GM23338 (cell line): ENCODE measurements around the gene CDK18. TPM values are rescaled to one million over a fixed set of nuclear protein-coding genes. Genes with fewer than 3 reads are reported as not detected.

Experiments used
- ATAC-seq: fragments of 200-7000 bp; cut with Tn5 transposase; 3 replicates; pipeline ENCODE4 v1.9.1; 2020
- DNase-seq: peaks from one replicate; pipeline ENCODE4 v3.0.0-alpha.2; 2015; ENCODE audit warnings: low spot score
- H2AFZ ChIP-seq: fragments of 200-600 bp; sonication (generic); 2 replicates; pipeline ENCODE4 v1.8.0; 2016; ENCODE audit warnings: antibody characterized with exemption, mild to moderate bottlenecking, moderate library complexity
- H3F3A ChIP-seq: fragments of 200-600 bp; sonication (generic); replicated peaks from 2 replicates; pipeline ENCODE4 v1.8.0; 2017; ENCODE audit warnings: antibody characterized with exemption, mixed run types, low read depth
- H3K27ac ChIP-seq: fragments of 200-600 bp; sonication (generic); 2 replicates; pipeline ENCODE4 v1.6.1; 2016; ENCODE audit warnings: low read depth
- H3K27me3 ChIP-seq: fragments of 200-600 bp; sonication (generic); 2 replicates; pipeline ENCODE4 v1.8.0; 2016; ENCODE audit warnings: mild to moderate bottlenecking, mixed run types, moderate library complexity; ENCODE audit not compliant: insufficient read depth
- H3K36me3 ChIP-seq: fragments of 200-600 bp; sonication (generic); 2 replicates; pipeline ENCODE4 v1.8.0; 2016; ENCODE audit warnings: mild to moderate bottlenecking; ENCODE audit not compliant: insufficient read depth
- H3K4me1 ChIP-seq: fragments of 200-600 bp; sonication (generic); 2 replicates; pipeline ENCODE4 v1.8.0; 2016; ENCODE audit warnings: mild to moderate bottlenecking, moderate library complexity; ENCODE audit not compliant: insufficient read depth
- H3K4me2 ChIP-seq: fragments of 200-600 bp; sonication (generic); 2 replicates; pipeline ENCODE4 v1.7.1; 2017; ENCODE audit warnings: mixed run types
- H3K4me3 ChIP-seq: fragments of 200-600 bp; sonication (generic); 2 replicates; pipeline ENCODE4 v1.6.1; 2016; ENCODE audit warnings: mixed run types
- H3K79me2 ChIP-seq: fragments of 200-600 bp; sonication (generic); replicated peaks from 2 replicates; pipeline ENCODE4 v1.8.0; 2017; ENCODE audit warnings: mild to moderate bottlenecking; ENCODE audit not compliant: insufficient read depth
- H3K9me2 ChIP-seq: fragments of 200-600 bp; sonication (generic); 2 replicates; pipeline ENCODE4 v1.8.0; 2017; ENCODE audit not compliant: insufficient read depth
- H4K20me1 ChIP-seq: fragments of 200-600 bp; sonication (generic); replicated peaks from 2 replicates; pipeline ENCODE4 v1.8.0; 2017; ENCODE audit warnings: mild to moderate bottlenecking; ENCODE audit not compliant: insufficient read depth
- H3K27ac Mint-ChIP-seq: 2 replicates; pipeline ENCODE4 v1.8.0; 2020; ENCODE audit warnings: inconsistent platforms, mild to moderate bottlenecking, moderate library complexity, mixed read lengths
- H3K27me3 Mint-ChIP-seq: 3 replicates; pipeline ENCODE4 v1.8.0; 2022; ENCODE audit warnings: low read depth, mild to moderate bottlenecking, moderate library complexity, mixed read lengths, inconsistent platforms; ENCODE audit not compliant: insufficient read depth, poor library complexity
- H3K36me3 Mint-ChIP-seq: 3 replicates; pipeline ENCODE4 v1.8.0; 2021; ENCODE audit warnings: low read depth, mild to moderate bottlenecking, inconsistent platforms, moderate library complexity, mixed read lengths
- H3K4me1 Mint-ChIP-seq: 3 replicates; pipeline ENCODE4 v1.8.0; 2020; ENCODE audit warnings: mild to moderate bottlenecking, inconsistent platforms, mixed read lengths
- H3K4me3 Mint-ChIP-seq: 3 replicates; pipeline ENCODE4 v1.8.0; 2021; ENCODE audit warnings: moderate library complexity, mild to moderate bottlenecking, inconsistent platforms, mixed read lengths
- H3K9me3 Mint-ChIP-seq: 3 replicates; pipeline ENCODE4 v1.8.0; 2020; ENCODE audit warnings: moderate library complexity, mild to moderate bottlenecking, inconsistent platforms, mixed read lengths
- CREB1 ChIP-seq: fragments of 250-450 bp; sonication (Bioruptor Pico); IDR thresholded peaks from 2 replicates; pipeline ENCODE4 v1.5.0; 2020; ENCODE audit warnings: low read depth, mild to moderate bottlenecking, moderate library complexity
- EZH2phosphoT487 ChIP-seq: fragments of 200-600 bp; sonication (generic); IDR thresholded peaks from one replicate; pipeline ENCODE4 v1.8.1; 2018; ENCODE audit warnings: antibody characterized with exemption; ENCODE audit not compliant: unreplicated experiment
- JUNB ChIP-seq: IDR thresholded peaks from one replicate; pipeline ENCODE4 v1.6.1; 2016; ENCODE audit warnings: antibody characterized with exemption; ENCODE audit not compliant: unreplicated experiment
- NANOG ChIP-seq: IDR thresholded peaks from 2 replicates; pipeline ENCODE4 v1.6.1; 2016; ENCODE audit warnings: antibody characterized with exemption, borderline replicate concordance
- POLR2AphosphoS5 ChIP-seq: IDR thresholded peaks from 2 replicates; pipeline ENCODE4 v1.6.1; 2016; ENCODE audit warnings: antibody characterized with exemption, low read depth
- ZNF331 ChIP-seq: fragments of 250-450 bp; sonication (Bioruptor Pico); IDR thresholded peaks from 2 replicates; pipeline ENCODE4 v1.5.0; 2020; ENCODE audit warnings: low read depth, mild to moderate bottlenecking, moderate library complexity
- polyA plus RNA-seq: library from polyadenylated mRNA; unstranded; fragments of >200 nt; fragmentation: Nextera tagmentation; extraction: Ambion mirVana; gene quantifications from 2 replicates; pipeline ENCODE4 v1.2.1, GENCODE V29; 2016
- total RNA-seq: library from RNA; depleted of rRNA; stranded (reverse); fragments of >200 nt; shearing (Covaris generic); gene quantifications from 2 replicates; pipeline ENCODE4 v1.2.3, GENCODE V29; 2014
- TF ChIP-seq, protein P1 (sequence below), 2 experiments: fragments of 200-600 bp in 1 of 2; sonication (generic) in 1 of 2; conservative IDR thresholded peaks; 2 replicates each; pipeline versions ENCODE4 v1.5.1 to v1.6.1; 2016 to 2017; ENCODE audit warnings: antibody characterized with exemption in 2 of 2, low read depth in 2 of 2, mild to moderate bottlenecking in 2 of 2, moderate library complexity in 1 of 2
- TF ChIP-seq, protein P2 (sequence below): IDR thresholded peaks from one replicate; pipeline ENCODE4 v1.6.1; 2018; ENCODE audit warnings: antibody characterized with exemption; ENCODE audit not compliant: unreplicated experiment
- TF ChIP-seq, protein P3 (sequence below): fragments of 250-450 bp; sonication (Bioruptor Pico); IDR thresholded peaks from 2 replicates; pipeline ENCODE4 v1.5.0; 2020; ENCODE audit warnings: mild to moderate bottlenecking, moderate library complexity
- TF ChIP-seq, protein P4 (sequence below): IDR thresholded peaks from 2 replicates; pipeline ENCODE4 v1.6.1; 2016; ENCODE audit warnings: antibody characterized with exemption

CDK18 gene
- total and polyA plus RNA-seq, 2 experiments from 2014 or later, result 21.1 to 46.5 TPM

DNA sequence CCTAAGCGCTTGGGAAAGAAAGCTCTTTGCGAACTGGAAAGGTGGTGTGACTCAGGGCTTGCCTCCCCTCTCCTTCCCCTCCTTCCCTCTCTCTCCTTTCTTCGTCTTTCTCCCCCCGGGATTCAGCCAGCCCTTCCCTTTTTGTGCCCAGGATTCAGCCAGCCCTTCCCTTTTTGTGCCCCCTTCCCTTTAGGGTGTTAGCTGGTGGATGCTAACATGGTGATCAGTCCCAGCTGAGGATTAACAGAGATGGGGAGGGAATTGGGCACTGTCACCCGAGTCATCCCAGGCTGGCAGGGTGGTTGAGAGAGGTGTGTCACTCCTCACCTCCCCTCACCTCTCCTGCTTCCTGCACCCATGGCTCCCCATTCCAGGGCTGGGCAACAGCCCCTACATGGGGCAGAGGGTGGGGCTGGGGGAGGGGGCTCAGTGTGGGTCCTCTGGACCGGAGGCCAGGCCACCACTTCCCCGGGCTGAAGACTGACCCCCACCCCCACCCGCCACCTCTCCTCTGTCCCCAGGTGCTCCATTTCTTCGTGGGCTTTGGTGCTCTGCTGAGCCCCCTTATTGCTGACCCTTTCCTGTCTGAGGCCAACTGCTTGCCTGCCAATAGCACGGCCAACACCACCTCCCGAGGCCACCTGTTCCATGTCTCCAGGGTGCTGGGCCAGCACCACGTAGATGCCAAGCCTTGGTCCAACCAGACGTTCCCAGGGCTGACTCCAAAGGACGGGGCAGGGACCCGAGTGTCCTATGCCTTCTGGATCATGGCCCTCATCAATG lies 75.9 kb downstream of the CDK18 start:
- peak overlapping the region; percentile 83; the same call in 1 of the 2 replicates for H2AFZ ChIP-seq
- no peaks in the 10 kb centered on the region for H3K4me1 ChIP-seq
- no peak overlapping the region for H3K27ac ChIP-seq
- ATAC-seq (peak; percentile 17), DNase-seq (no peak)
- no peak overlapping the region for H3K4me3 ChIP-seq
- no peaks in the 10 kb centered on the region for H4K20me1 ChIP-seq
- H3K27me3 Mint-ChIP-seq, result peaks cover 18% of the 10 kb centered on the region
- H3K36me3 Mint-ChIP-seq, result no peaks in the 10 kb centered on the region
- H3K4me1 Mint-ChIP-seq, result peaks cover 15% of the 10 kb centered on the region
- TF ChIP-seq, protein P1, sequence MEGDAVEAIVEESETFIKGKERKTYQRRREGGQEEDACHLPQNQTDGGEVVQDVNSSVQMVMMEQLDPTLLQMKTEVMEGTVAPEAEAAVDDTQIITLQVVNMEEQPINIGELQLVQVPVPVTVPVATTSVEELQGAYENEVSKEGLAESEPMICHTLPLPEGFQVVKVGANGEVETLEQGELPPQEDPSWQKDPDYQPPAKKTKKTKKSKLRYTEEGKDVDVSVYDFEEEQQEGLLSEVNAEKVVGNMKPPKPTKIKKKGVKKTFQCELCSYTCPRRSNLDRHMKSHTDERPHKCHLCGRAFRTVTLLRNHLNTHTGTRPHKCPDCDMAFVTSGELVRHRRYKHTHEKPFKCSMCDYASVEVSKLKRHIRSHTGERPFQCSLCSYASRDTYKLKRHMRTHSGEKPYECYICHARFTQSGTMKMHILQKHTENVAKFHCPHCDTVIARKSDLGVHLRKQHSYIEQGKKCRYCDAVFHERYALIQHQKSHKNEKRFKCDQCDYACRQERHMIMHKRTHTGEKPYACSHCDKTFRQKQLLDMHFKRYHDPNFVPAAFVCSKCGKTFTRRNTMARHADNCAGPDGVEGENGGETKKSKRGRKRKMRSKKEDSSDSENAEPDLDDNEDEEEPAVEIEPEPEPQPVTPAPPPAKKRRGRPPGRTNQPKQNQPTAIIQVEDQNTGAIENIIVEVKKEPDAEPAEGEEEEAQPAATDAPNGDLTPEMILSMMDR (conservative IDR thresholded peaks at IDR 0.05; ENCODE audit: low read depth in 2 of 2), result no peak
- TF ChIP-seq POLR2AphosphoS5 (no peak), CREB1 (CRISPR knock-in tag) (no peak), NANOG (no peak), ZNF331 (CRISPR knock-in tag) (no peak), JUNB (no peak), EZH2phosphoT487 (no peak)
- TF ChIP-seq, protein P2, sequence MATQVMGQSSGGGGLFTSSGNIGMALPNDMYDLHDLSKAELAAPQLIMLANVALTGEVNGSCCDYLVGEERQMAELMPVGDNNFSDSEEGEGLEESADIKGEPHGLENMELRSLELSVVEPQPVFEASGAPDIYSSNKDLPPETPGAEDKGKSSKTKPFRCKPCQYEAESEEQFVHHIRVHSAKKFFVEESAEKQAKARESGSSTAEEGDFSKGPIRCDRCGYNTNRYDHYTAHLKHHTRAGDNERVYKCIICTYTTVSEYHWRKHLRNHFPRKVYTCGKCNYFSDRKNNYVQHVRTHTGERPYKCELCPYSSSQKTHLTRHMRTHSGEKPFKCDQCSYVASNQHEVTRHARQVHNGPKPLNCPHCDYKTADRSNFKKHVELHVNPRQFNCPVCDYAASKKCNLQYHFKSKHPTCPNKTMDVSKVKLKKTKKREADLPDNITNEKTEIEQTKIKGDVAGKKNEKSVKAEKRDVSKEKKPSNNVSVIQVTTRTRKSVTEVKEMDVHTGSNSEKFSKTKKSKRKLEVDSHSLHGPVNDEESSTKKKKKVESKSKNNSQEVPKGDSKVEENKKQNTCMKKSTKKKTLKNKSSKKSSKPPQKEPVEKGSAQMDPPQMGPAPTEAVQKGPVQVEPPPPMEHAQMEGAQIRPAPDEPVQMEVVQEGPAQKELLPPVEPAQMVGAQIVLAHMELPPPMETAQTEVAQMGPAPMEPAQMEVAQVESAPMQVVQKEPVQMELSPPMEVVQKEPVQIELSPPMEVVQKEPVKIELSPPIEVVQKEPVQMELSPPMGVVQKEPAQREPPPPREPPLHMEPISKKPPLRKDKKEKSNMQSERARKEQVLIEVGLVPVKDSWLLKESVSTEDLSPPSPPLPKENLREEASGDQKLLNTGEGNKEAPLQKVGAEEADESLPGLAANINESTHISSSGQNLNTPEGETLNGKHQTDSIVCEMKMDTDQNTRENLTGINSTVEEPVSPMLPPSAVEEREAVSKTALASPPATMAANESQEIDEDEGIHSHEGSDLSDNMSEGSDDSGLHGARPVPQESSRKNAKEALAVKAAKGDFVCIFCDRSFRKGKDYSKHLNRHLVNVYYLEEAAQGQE, result no peak
- TF ChIP-seq, protein P3, sequence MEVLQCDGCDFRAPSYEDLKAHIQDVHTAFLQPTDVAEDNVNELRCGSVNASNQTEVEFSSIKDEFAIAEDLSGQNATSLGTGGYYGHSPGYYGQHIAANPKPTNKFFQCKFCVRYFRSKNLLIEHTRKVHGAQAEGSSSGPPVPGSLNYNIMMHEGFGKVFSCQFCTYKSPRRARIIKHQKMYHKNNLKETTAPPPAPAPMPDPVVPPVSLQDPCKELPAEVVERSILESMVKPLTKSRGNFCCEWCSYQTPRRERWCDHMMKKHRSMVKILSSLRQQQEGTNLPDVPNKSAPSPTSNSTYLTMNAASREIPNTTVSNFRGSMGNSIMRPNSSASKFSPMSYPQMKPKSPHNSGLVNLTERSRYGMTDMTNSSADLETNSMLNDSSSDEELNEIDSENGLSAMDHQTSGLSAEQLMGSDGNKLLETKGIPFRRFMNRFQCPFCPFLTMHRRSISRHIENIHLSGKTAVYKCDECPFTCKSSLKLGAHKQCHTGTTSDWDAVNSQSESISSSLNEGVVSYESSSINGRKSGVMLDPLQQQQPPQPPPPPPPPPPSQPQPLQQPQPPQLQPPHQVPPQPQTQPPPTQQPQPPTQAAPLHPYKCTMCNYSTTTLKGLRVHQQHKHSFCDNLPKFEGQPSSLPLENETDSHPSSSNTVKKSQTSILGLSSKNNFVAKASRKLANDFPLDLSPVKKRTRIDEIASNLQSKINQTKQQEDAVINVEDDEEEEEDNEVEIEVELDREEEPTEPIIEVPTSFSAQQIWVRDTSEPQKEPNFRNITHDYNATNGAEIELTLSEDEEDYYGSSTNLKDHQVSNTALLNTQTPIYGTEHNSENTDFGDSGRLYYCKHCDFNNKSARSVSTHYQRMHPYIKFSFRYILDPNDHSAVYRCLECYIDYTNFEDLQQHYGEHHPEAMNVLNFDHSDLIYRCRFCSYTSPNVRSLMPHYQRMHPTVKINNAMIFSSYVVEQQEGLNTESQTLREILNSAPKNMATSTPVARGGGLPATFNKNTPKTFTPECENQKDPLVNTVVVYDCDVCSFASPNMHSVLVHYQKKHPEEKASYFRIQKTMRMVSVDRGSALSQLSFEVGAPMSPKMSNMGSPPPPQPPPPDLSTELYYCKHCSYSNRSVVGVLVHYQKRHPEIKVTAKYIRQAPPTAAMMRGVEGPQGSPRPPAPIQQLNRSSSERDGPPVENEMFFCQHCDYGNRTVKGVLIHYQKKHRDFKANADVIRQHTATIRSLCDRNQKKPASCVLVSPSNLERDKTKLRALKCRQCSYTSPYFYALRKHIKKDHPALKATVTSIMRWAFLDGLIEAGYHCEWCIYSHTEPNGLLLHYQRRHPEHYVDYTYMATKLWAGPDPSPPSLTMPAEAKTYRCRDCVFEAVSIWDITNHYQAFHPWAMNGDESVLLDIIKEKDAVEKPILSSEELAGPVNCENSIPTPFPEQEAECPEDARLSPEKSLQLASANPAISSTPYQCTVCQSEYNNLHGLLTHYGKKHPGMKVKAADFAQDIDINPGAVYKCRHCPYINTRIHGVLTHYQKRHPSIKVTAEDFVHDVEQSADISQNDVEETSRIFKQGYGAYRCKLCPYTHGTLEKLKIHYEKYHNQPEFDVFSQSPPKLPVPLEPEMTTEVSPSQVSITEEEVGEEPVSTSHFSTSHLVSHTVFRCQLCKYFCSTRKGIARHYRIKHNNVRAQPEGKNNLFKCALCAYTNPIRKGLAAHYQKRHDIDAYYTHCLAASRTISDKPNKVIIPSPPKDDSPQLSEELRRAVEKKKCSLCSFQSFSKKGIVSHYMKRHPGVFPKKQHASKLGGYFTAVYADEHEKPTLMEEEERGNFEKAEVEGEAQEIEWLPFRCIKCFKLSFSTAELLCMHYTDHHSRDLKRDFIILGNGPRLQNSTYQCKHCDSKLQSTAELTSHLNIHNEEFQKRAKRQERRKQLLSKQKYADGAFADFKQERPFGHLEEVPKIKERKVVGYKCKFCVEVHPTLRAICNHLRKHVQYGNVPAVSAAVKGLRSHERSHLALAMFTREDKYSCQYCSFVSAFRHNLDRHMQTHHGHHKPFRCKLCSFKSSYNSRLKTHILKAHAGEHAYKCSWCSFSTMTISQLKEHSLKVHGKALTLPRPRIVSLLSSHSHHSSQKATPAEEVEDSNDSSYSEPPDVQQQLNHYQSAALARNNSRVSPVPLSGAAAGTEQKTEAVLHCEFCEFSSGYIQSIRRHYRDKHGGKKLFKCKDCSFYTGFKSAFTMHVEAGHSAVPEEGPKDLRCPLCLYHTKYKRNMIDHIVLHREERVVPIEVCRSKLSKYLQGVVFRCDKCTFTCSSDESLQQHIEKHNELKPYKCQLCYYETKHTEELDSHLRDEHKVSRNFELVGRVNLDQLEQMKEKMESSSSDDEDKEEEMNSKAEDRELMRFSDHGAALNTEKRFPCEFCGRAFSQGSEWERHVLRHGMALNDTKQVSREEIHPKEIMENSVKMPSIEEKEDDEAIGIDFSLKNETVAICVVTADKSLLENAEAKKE (CRISPR knock-in tag), result no peak
- TF ChIP-seq, protein P4, sequence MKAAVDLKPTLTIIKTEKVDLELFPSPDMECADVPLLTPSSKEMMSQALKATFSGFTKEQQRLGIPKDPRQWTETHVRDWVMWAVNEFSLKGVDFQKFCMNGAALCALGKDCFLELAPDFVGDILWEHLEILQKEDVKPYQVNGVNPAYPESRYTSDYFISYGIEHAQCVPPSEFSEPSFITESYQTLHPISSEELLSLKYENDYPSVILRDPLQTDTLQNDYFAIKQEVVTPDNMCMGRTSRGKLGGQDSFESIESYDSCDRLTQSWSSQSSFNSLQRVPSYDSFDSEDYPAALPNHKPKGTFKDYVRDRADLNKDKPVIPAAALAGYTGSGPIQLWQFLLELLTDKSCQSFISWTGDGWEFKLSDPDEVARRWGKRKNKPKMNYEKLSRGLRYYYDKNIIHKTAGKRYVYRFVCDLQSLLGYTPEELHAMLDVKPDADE, result no peak
- H3K4me3 Mint-ChIP-seq, result no peak overlapping the region
- H3K9me3 Mint-ChIP-seq, result no peaks in the 10 kb centered on the region
- H3K36me3 ChIP-seq, result no peaks in the 10 kb centered on the region
- no peak overlapping the region for H3K4me2 ChIP-seq
- H3K79me2 ChIP-seq, result no peaks in the 10 kb centered on the region
- no peaks in the 10 kb centered on the region for H3K27me3 ChIP-seq
- no peak overlapping the region for H3K27ac Mint-ChIP-seq
- H3F3A ChIP-seq, result no peaks in the 10 kb centered on the region
- no peaks in the 10 kb centered on the region for H3K9me2 ChIP-seq
